Activated naive CD8-positive, alpha-beta T cell treated with anti-CD3 and anti-CD28 coated beads, Interleukin-2, amount 50 U/mL, for 16 hours (primary cell): ENCODE results near the gene COL23A1.

ENCODE experiments used
- DNase-seq: peaks from one replicate; pipeline ENCODE4 v3.0.0-alpha.2; 2020; ENCODE audit warnings: low read depth, low spot score

Gene COL23A1

GRCh38 chr5:178364326-178364675, 225.9 kb downstream of the COL23A1 start:
- no peak for DNase-seq

- no peak for DNase-seq
Observed at GRCh38 chr5:178363501-178364325, 226.5 kb downstream of the COL23A1 start.

- DNase-seq: no peak
Observed at GRCh38 chr5:178361657-178362445, 228.3 kb downstream of the COL23A1 start.

- no peak for DNase-seq
Observed at GRCh38 chr5:178360926-178361235, 229.3 kb downstream of the COL23A1 start.

- DNase-seq: no peak
Observed at GRCh38 chr5:178360222-178360925, 229.8 kb downstream of the COL23A1 start.

GRCh38 chr5:178359738-178360137, 230.5 kb downstream of the COL23A1 start:
- DNase-seq: no peak

- no peak for DNase-seq
Observed at GRCh38 chr5:178357678-178358077, 232.5 kb downstream of the COL23A1 start.

- no peak for DNase-seq
Observed at GRCh38 chr5:178357121-178357521, 233.1 kb downstream of the COL23A1 start.

- DNase-seq: no peak
Observed at GRCh38 chr5:178356431-178356872, 233.7 kb downstream of the COL23A1 start.

GRCh38 chr5:178355671-178356070, 234.5 kb downstream of the COL23A1 start:
- no peak for DNase-seq

- DNase-seq: no peak
Observed at GRCh38 chr5:178353461-178353860, 236.7 kb downstream of the COL23A1 start.

GRCh38 chr5:178352035-178352349, 238.2 kb downstream of the COL23A1 start:
- DNase-seq: no peak

GRCh38 chr5:178351221-178352034, 238.8 kb downstream of the COL23A1 start:
- DNase-seq: no peak

GRCh38 chr5:178350361-178351220, 239.6 kb downstream of the COL23A1 start:
- DNase-seq: no peak

GRCh38 chr5:178349625-178350353, 240.4 kb downstream of the COL23A1 start:
- no peak for DNase-seq

- no peak for DNase-seq
Observed at GRCh38 chr5:178349075-178349511, 241.1 kb downstream of the COL23A1 start.

GRCh38 chr5:178348356-178349074, 241.7 kb downstream of the COL23A1 start:
- DNase-seq: no peak

- DNase-seq: no peak
Observed at GRCh38 chr5:178347956-178348355, 242.2 kb downstream of the COL23A1 start.

GRCh38 chr5:178346607-178347334, 243.4 kb downstream of the COL23A1 start:
- no peak for DNase-seq
